HG03571 (cell line): Measurements from ENCODE around the gene HTT.

Experiments used
- ATAC-seq: cut with Tn5 transposase; IDR thresholded peaks from one replicate; pipeline ENCODE4 v1.9.1; 2021; ENCODE audit not compliant: unreplicated experiment

HTT gene

GRCh38 chr4:3217266-3217665 lies 142.8 kb downstream of the HTT start:
- no peak for ATAC-seq

- no peak for ATAC-seq
Measured at GRCh38 chr4:3217771-3218170, 143.3 kb downstream of the HTT start.

- no peak for ATAC-seq
Measured at GRCh38 chr4:3218824-3219760, 144.6 kb downstream of the HTT start.

- no peak for ATAC-seq
Measured at GRCh38 chr4:3219761-3220475, 145.4 kb downstream of the HTT start.

GRCh38 chr4:3220476-3221183 lies 146.1 kb downstream of the HTT start:
- no peak for ATAC-seq

- ATAC-seq: no peak
Measured at GRCh38 chr4:3221184-3221494, 146.7 kb downstream of the HTT start.

GRCh38 chr4:3221996-3222395 lies 147.5 kb downstream of the HTT start:
- ATAC-seq: no peak

GRCh38 chr4:3223346-3223745 lies 148.9 kb downstream of the HTT start:
- ATAC-seq: no peak

- no peak for ATAC-seq
Measured at GRCh38 chr4:3223956-3224748, 149.7 kb downstream of the HTT start.

GRCh38 chr4:3225071-3225850 lies 150.8 kb downstream of the HTT start:
- ATAC-seq: no peak

GRCh38 chr4:3225936-3226335 lies 151.5 kb downstream of the HTT start:
- no peak for ATAC-seq

- no peak for ATAC-seq
Measured at GRCh38 chr4:3226467-3226866, 152.0 kb downstream of the HTT start.

GRCh38 chr4:3226944-3227343 lies 152.5 kb downstream of the HTT start:
- no peak for ATAC-seq

- ATAC-seq: no peak
Measured at GRCh38 chr4:3227878-3228675, 153.6 kb downstream of the HTT start.

- ATAC-seq: no peak
Measured at GRCh38 chr4:3228881-3229280, 154.4 kb downstream of the HTT start.

GRCh38 chr4:3229328-3229727 lies 154.8 kb downstream of the HTT start:
- no peak for ATAC-seq

GRCh38 chr4:3229964-3230363 lies 155.5 kb downstream of the HTT start:
- ATAC-seq: no peak

- ATAC-seq: no peak
Measured at GRCh38 chr4:3231471-3231870, 157.0 kb downstream of the HTT start.

- no peak for ATAC-seq
Measured at GRCh38 chr4:3232001-3232400, 157.5 kb downstream of the HTT start.
